ENCODE results near the gene FAM53B.

- TF ChIP-seq, protein P1, sequence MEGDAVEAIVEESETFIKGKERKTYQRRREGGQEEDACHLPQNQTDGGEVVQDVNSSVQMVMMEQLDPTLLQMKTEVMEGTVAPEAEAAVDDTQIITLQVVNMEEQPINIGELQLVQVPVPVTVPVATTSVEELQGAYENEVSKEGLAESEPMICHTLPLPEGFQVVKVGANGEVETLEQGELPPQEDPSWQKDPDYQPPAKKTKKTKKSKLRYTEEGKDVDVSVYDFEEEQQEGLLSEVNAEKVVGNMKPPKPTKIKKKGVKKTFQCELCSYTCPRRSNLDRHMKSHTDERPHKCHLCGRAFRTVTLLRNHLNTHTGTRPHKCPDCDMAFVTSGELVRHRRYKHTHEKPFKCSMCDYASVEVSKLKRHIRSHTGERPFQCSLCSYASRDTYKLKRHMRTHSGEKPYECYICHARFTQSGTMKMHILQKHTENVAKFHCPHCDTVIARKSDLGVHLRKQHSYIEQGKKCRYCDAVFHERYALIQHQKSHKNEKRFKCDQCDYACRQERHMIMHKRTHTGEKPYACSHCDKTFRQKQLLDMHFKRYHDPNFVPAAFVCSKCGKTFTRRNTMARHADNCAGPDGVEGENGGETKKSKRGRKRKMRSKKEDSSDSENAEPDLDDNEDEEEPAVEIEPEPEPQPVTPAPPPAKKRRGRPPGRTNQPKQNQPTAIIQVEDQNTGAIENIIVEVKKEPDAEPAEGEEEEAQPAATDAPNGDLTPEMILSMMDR (IDR thresholded peaks at IDR 0.05) = no peak
- TF ChIP-seq POLR2A (IDR thresholded peaks at IDR 0.05) (no peak), POLR2AphosphoS5 (IDR thresholded peaks at IDR 0.05) (no peak), EP300 (IDR thresholded peaks at IDR 0.05; ENCODE audit: low read depth) (no peak)
Observed at GRCh38 chr10:124735491-124736286, 8.5 kb downstream of the FAM53B start.
